Glomerular endothelial cell (primary cell): Measurements from ENCODE around the gene PPP1R37. TPM values are rescaled to one million over a fixed set of nuclear protein-coding genes. Genes with fewer than 3 reads are reported as not detected.
A peak's percentile ranks its signal among the peaks of the same experiment; 100 is the strongest.
"Not testable (repeated sequence)": the region's sequence is repeated elsewhere in the genome, so short reads cannot be mapped to it uniquely, and the experiment has no call there.

Experiments used
- DNase-seq: peaks from one replicate; pipeline ENCODE4 v3.0.0-alpha.2; 2011; ENCODE audit warnings: low read depth, low spot score; ENCODE audit errors: extremely low read depth
- total RNA-seq: library from RNA; depleted of rRNA; stranded (reverse); fragments of >200 nt; gene quantifications from 2 replicates; pipeline ENCODE4 v1.2.3, GENCODE V29; 2015

The PPP1R37 gene
- total RNA-seq, 1 donor from 2014 or later, result 44.7 TPM

GRCh38 chr19:45113628-45114027 is 20.6 kb downstream of the PPP1R37 start:
- no peak for DNase-seq

- DNase-seq, result no peak
These were observed 21.1 kb downstream of the PPP1R37 start for GRCh38 chr19:45114116-45114515.

- DNase-seq, result no peak
These were observed 23.0 kb downstream of the PPP1R37 start for GRCh38 chr19:45115809-45116615.

GRCh38 chr19:45117167-45117594 is 24.2 kb downstream of the PPP1R37 start:
- no peak for DNase-seq

- no peak for DNase-seq
These were observed 24.7 kb downstream of the PPP1R37 start for GRCh38 chr19:45117671-45118070.

GRCh38 chr19:45118106-45118505 is 25.1 kb downstream of the PPP1R37 start:
- DNase-seq, result no peak

GRCh38 chr19:45118591-45119355 is 25.8 kb downstream of the PPP1R37 start:
- not testable (repeated sequence) for DNase-seq

- DNase-seq, result no peak
These were observed 26.6 kb downstream of the PPP1R37 start for GRCh38 chr19:45119582-45119981.

GRCh38 chr19:45121827-45122345 is 28.9 kb downstream of the PPP1R37 start:
- no peak for DNase-seq

GRCh38 chr19:45122832-45123231 is 29.9 kb downstream of the PPP1R37 start:
- no peak for DNase-seq

- no peak for DNase-seq
These were observed 30.5 kb downstream of the PPP1R37 start for GRCh38 chr19:45123440-45123850.

- DNase-seq, result no peak
These were observed 31.0 kb downstream of the PPP1R37 start for GRCh38 chr19:45124021-45124420.

GRCh38 chr19:45125360-45125759 is 32.4 kb downstream of the PPP1R37 start:
- no peak for DNase-seq

GRCh38 chr19:45125975-45126493 is 33.1 kb downstream of the PPP1R37 start:
- DNase-seq, result peak; percentile 4

- no peak for DNase-seq
These were observed 33.7 kb downstream of the PPP1R37 start for GRCh38 chr19:45126654-45127053.

- no peak for DNase-seq
These were observed 35.2 kb downstream of the PPP1R37 start for GRCh38 chr19:45128146-45128545.

- no peak for DNase-seq
These were observed 35.8 kb downstream of the PPP1R37 start for GRCh38 chr19:45128806-45129205.

- DNase-seq, result no peak
These were observed 37.3 kb downstream of the PPP1R37 start for GRCh38 chr19:45130236-45130635.

- no peak for DNase-seq
These were observed 38.1 kb downstream of the PPP1R37 start for GRCh38 chr19:45130888-45131615.

GRCh38 chr19:45133661-45134060 is 40.7 kb downstream of the PPP1R37 start:
- no peak for DNase-seq
